WERI-Rb-1 (cell line): ENCODE results near the gene NIFK.

Experiments used
- DNase-seq: peaks from one replicate; pipeline ENCODE4 v3.0.0-alpha.2; 2020
- H3K27ac ChIP-seq: fragments of 250-450 bp; sonication (Bioruptor Pico); 2 replicates; pipeline ENCODE4 v1.5.1; 2020; ENCODE audit warnings: mild to moderate bottlenecking, moderate library complexity
- H3K27me3 ChIP-seq: fragments of 250-450 bp; sonication (Bioruptor Pico); 2 replicates; pipeline ENCODE4 v1.5.1; 2021; ENCODE audit warnings: mild to moderate bottlenecking, low read depth, moderate library complexity; ENCODE audit not compliant: insufficient read depth, severe bottlenecking
- H3K36me3 ChIP-seq: fragments of 250-450 bp; sonication (Bioruptor Pico); 2 replicates; pipeline ENCODE4 v1.5.1; 2020; ENCODE audit warnings: mild to moderate bottlenecking, moderate library complexity
- H3K4me3 ChIP-seq: 2 replicates; pipeline ENCODE4 v1.5.1; 2011; ENCODE audit warnings: low read depth, mild to moderate bottlenecking, control low read depth, low read length
- H3K9me3 ChIP-seq: fragments of 250-450 bp; sonication (Bioruptor Pico); 2 replicates; pipeline ENCODE4 v1.5.1; 2021; ENCODE audit warnings: mild to moderate bottlenecking, moderate library complexity; ENCODE audit not compliant: severe bottlenecking
- CTCF ChIP-seq: IDR thresholded peaks from 2 replicates; pipeline ENCODE4 v1.5.1; 2011; ENCODE audit warnings: low read depth, mild to moderate bottlenecking, control low read depth, inconsistent platforms, low read length

The NIFK gene

GRCh38 chr2:121688820-121689219 lies 47.9 kb downstream of the NIFK start:
- Histone ChIP-seq H3K27me3 (no peaks in the 10 kb centered on the region), H3K27ac (no peak overlapping the region), H3K4me3 (no peak overlapping the region), H3K9me3 (no peaks in the 10 kb centered on the region), H3K36me3 (no peaks in the 10 kb centered on the region)
- TF ChIP-seq CTCF: no peak
- DNase-seq: no peak

GRCh38 chr2:121686902-121687301 lies 49.8 kb downstream of the NIFK start:
- Histone ChIP-seq H3K27me3 (no peaks in the 10 kb centered on the region), H3K36me3 (no peaks in the 10 kb centered on the region), H3K4me3 (no peak overlapping the region), H3K27ac (no peak overlapping the region), H3K9me3 (peaks cover 14% of the 10 kb centered on the region)
- no peak for TF ChIP-seq CTCF
- DNase-seq: no peak

- Histone ChIP-seq H3K36me3 (no peaks in the 10 kb centered on the region), H3K4me3 (no peak overlapping the region), H3K9me3 (peaks cover 14% of the 10 kb centered on the region), H3K27ac (no peak overlapping the region), H3K27me3 (no peaks in the 10 kb centered on the region)
- TF ChIP-seq CTCF: no peak
- DNase-seq: no peak
Measured at GRCh38 chr2:121686218-121686617, 50.5 kb downstream of the NIFK start.

- Histone ChIP-seq H3K36me3 (no peaks in the 10 kb centered on the region), H3K27ac (no peak overlapping the region), H3K4me3 (no peak overlapping the region), H3K27me3 (no peaks in the 10 kb centered on the region), H3K9me3 (peaks cover 14% of the 10 kb centered on the region)
- no peak for DNase-seq
- no peak for TF ChIP-seq CTCF
Measured at GRCh38 chr2:121682396-121683298, 54.0 kb downstream of the NIFK start.

GRCh38 chr2:121677855-121678254 lies 58.8 kb downstream of the NIFK start:
- peaks cover 29% of the 10 kb centered on the region for H3K9me3 ChIP-seq

More at GRCh38 chr2:121677855-121678254, 58.8 kb downstream of the NIFK start:
- no peak for TF ChIP-seq CTCF
- Histone ChIP-seq H3K27ac (no peak overlapping the region), H3K36me3 (no peaks in the 10 kb centered on the region), H3K4me3 (no peak overlapping the region), H3K27me3 (no peaks in the 10 kb centered on the region)
- DNase-seq: no peak
